ENCODE results near the gene SUPT20H.

The SUPT20H gene

GRCh38 chr13:37058910-37059847, at the start of gene SUPT20H:
Gene SUPT20H, minus strand, starts transcription at chr13:37059688. Its CDS starts 8,198 bp downstream, at chr13:37051490.
- Histone ChIP-seq H3K4me2 (ENCODE audit: low read depth, low read length, poor library complexity, severe bottlenecking) (peak within 1 kb of the TSS; percentile 76), H4K20me1 (ENCODE audit: low read depth, low read length) (no peaks in the 10 kb centered on the region), H3K36me3 (ENCODE audit: low read length) (no peaks in the 10 kb centered on the region; the same call in 1 of the 2 replicates), H3K4me3 (ENCODE audit: insufficient read depth, low read length, poor library complexity, severe bottlenecking) (peak within 1 kb of the TSS; percentile 67), H3K79me2 (ENCODE audit: insufficient read depth, low read length) (peaks cover 30% of the 10 kb centered on the region), H3F3A (ENCODE audit: insufficient read depth) (no peaks in the 10 kb centered on the region), H3K27ac (ENCODE audit: low read depth, low read length) (peak within 1 kb of the TSS; percentile 54), H2AFZ (ENCODE audit: low read depth, low read length, severe bottlenecking) (peak within 1 kb of the TSS; percentile 81), H3K27me3 (ENCODE audit: low read length) (no peaks in the 10 kb centered on the region), H3K9me2 (replicated peaks; ENCODE audit: insufficient read depth, low read length) (no peaks in the 10 kb centered on the region), H3K9ac (ENCODE audit: low read length) (peak within 1 kb of the TSS; percentile 74), H3K9me3 (ENCODE audit: insufficient read depth, low read length) (no peaks in the 10 kb centered on the region)
- no peak for TF ChIP-seq EZH2phosphoT487 (conservative IDR thresholded peaks at IDR 0.05; ENCODE audit: low read length)
- TF ChIP-seq, protein P1, sequence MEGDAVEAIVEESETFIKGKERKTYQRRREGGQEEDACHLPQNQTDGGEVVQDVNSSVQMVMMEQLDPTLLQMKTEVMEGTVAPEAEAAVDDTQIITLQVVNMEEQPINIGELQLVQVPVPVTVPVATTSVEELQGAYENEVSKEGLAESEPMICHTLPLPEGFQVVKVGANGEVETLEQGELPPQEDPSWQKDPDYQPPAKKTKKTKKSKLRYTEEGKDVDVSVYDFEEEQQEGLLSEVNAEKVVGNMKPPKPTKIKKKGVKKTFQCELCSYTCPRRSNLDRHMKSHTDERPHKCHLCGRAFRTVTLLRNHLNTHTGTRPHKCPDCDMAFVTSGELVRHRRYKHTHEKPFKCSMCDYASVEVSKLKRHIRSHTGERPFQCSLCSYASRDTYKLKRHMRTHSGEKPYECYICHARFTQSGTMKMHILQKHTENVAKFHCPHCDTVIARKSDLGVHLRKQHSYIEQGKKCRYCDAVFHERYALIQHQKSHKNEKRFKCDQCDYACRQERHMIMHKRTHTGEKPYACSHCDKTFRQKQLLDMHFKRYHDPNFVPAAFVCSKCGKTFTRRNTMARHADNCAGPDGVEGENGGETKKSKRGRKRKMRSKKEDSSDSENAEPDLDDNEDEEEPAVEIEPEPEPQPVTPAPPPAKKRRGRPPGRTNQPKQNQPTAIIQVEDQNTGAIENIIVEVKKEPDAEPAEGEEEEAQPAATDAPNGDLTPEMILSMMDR (IDR thresholded peaks at IDR 0.05; ENCODE audit: insufficient read depth, low read length, poor library complexity, severe bottlenecking) = no peak

GRCh38 chr13:37109051-37109678, 49.7 kb upstream of the SUPT20H start:
- H3K27ac ChIP-seq (ENCODE audit: low read depth, low read length) = no peak overlapping the region
- H3K4me2 ChIP-seq (ENCODE audit: low read depth, low read length, poor library complexity, severe bottlenecking) = no peak overlapping the region
- TF ChIP-seq, protein P1 (IDR thresholded peaks at IDR 0.05; ENCODE audit: insufficient read depth, low read length, poor library complexity, severe bottlenecking) = peak; percentile 31
- TF ChIP-seq EZH2phosphoT487 (conservative IDR thresholded peaks at IDR 0.05; ENCODE audit: low read length) = no peak
- H3K9ac ChIP-seq (ENCODE audit: low read length) = no peak overlapping the region
- no peaks in the 10 kb centered on the region for H3K79me2 ChIP-seq (ENCODE audit: insufficient read depth, low read length)
- H4K20me1 ChIP-seq (ENCODE audit: low read depth, low read length) = no peaks in the 10 kb centered on the region
- no peaks in the 10 kb centered on the region for H3K27me3 ChIP-seq (ENCODE audit: low read length)
- H3F3A ChIP-seq (ENCODE audit: insufficient read depth) = no peaks in the 10 kb centered on the region
- H2AFZ ChIP-seq (ENCODE audit: low read depth, low read length, severe bottlenecking) = no peak overlapping the region
- H3K9me3 ChIP-seq (ENCODE audit: insufficient read depth, low read length) = no peaks in the 10 kb centered on the region
- no peaks in the 10 kb centered on the region for H3K36me3 ChIP-seq (ENCODE audit: low read length)
- H3K9me2 ChIP-seq (replicated peaks; ENCODE audit: insufficient read depth, low read length) = no peaks in the 10 kb centered on the region
- no peak overlapping the region for H3K4me3 ChIP-seq (ENCODE audit: insufficient read depth, low read length, poor library complexity, severe bottlenecking)

DNA sequence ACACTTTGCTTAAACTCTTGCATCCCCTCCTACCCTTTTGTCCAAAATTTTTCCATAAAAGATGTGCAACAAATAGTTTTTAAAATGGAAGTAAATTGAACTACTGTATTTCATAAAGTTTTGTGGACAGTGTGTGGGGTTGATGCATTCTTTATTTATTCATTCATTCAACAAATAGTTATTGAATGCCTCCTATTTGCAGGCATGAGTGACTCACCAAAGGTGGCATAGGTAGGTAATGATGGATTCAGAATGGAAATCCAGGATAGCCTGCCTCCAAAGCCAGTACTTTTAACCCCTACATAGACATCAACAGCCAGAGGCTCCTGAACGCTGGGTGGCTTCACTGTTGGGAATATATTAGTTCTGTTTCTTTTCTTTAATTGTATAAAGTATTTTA, 48.4 kb upstream of the SUPT20H start:
- Histone ChIP-seq H3K27me3 (ENCODE audit: low read length) (no peaks in the 10 kb centered on the region), H3K9ac (ENCODE audit: low read length) (no peak overlapping the region), H4K20me1 (ENCODE audit: low read depth, low read length) (no peaks in the 10 kb centered on the region), H3K9me2 (replicated peaks; ENCODE audit: insufficient read depth, low read length) (no peaks in the 10 kb centered on the region), H3K27ac (ENCODE audit: low read depth, low read length) (no peak overlapping the region), H3K36me3 (ENCODE audit: low read length) (no peaks in the 10 kb centered on the region), H3K79me2 (ENCODE audit: insufficient read depth, low read length) (no peaks in the 10 kb centered on the region), H3K4me2 (ENCODE audit: low read depth, low read length, poor library complexity, severe bottlenecking) (no peak overlapping the region), H3F3A (ENCODE audit: insufficient read depth) (no peaks in the 10 kb centered on the region), H3K4me3 (ENCODE audit: insufficient read depth, low read length, poor library complexity, severe bottlenecking) (no peak overlapping the region), H3K9me3 (ENCODE audit: insufficient read depth, low read length) (no peaks in the 10 kb centered on the region), H2AFZ (ENCODE audit: low read depth, low read length, severe bottlenecking) (no peak overlapping the region)
- TF ChIP-seq, protein P1 (IDR thresholded peaks at IDR 0.05; ENCODE audit: insufficient read depth, low read length, poor library complexity, severe bottlenecking) = no peak
- no peak for TF ChIP-seq EZH2phosphoT487 (conservative IDR thresholded peaks at IDR 0.05; ENCODE audit: low read length)
